Amniotic epithelial cell (primary cell): Measurements from ENCODE around the gene MAPK10.
"Not testable (repeated sequence)": the region's sequence is repeated elsewhere in the genome, so short reads cannot be mapped to it uniquely, and the experiment has no call there.

ENCODE experiments used
- DNase-seq: peaks from one replicate; pipeline ENCODE4 v3.0.0-alpha.2; 2010; ENCODE audit warnings: low read depth

MAPK10 gene

GRCh38 chr4:86033171-86033570 is 326.7 kb downstream of the MAPK10 start:
- DNase-seq = peak; percentile 84

GRCh38 chr4:86032476-86033022 is 327.3 kb downstream of the MAPK10 start:
- DNase-seq = peak; percentile 97

- DNase-seq = peak; percentile 38
These were observed 327.9 kb downstream of the MAPK10 start for GRCh38 chr4:86031927-86032326.

- no peak for DNase-seq
These were observed 333.1 kb downstream of the MAPK10 start for GRCh38 chr4:86026720-86027119.

GRCh38 chr4:86021671-86022070 is 338.2 kb downstream of the MAPK10 start:
- DNase-seq = not testable (repeated sequence)

GRCh38 chr4:86019906-86020305 is 339.9 kb downstream of the MAPK10 start:
- DNase-seq = peak; percentile 9

- no peak for DNase-seq
These were observed 340.5 kb downstream of the MAPK10 start for GRCh38 chr4:86019362-86019761.

GRCh38 chr4:86015412-86016350 is 344.2 kb downstream of the MAPK10 start:
- DNase-seq = peak; percentile 7

GRCh38 chr4:86014599-86014998 is 345.3 kb downstream of the MAPK10 start:
- peak; percentile 80 for DNase-seq

GRCh38 chr4:86013621-86014020 is 346.2 kb downstream of the MAPK10 start:
- DNase-seq = peak; percentile 69

- DNase-seq = peak; percentile 74
These were observed 348.7 kb downstream of the MAPK10 start for GRCh38 chr4:86011117-86011516.

- no peak for DNase-seq
These were observed 352.8 kb downstream of the MAPK10 start for GRCh38 chr4:86007042-86007441.

- DNase-seq = no peak
These were observed 353.8 kb downstream of the MAPK10 start for GRCh38 chr4:86006057-86006456.

GRCh38 chr4:86004030-86004429 is 355.8 kb downstream of the MAPK10 start:
- DNase-seq = no peak

GRCh38 chr4:86001591-86001990 is 358.3 kb downstream of the MAPK10 start:
- no peak for DNase-seq

GRCh38 chr4:85995361-85995760 is 364.5 kb downstream of the MAPK10 start:
- no peak for DNase-seq

GRCh38 chr4:85994576-85994975 is 365.3 kb downstream of the MAPK10 start:
- DNase-seq = no peak

GRCh38 chr4:85993641-85994040 is 366.2 kb downstream of the MAPK10 start:
- no peak for DNase-seq

GRCh38 chr4:85986266-85986665 is 373.6 kb downstream of the MAPK10 start:
- DNase-seq = peak; percentile 25

GRCh38 chr4:85979276-85979675 is 380.6 kb downstream of the MAPK10 start:
- DNase-seq = no peak

- DNase-seq = no peak
These were observed 389.3 kb downstream of the MAPK10 start for GRCh38 chr4:85970535-85970934.

- DNase-seq = peak; percentile 66
These were observed 390.7 kb downstream of the MAPK10 start for GRCh38 chr4:85968945-85969819.
